ENCODE results near the gene C2CD5.

Gene C2CD5

GRCh38 chr12:22531205-22531604 lies 13.1 kb downstream of the C2CD5 start:
- H3K36me3 Mint-ChIP-seq (ENCODE audit: insufficient read depth): peaks cover 11% of the 10 kb centered on the region
- H3K27me3 Mint-ChIP-seq: no peaks in the 10 kb centered on the region
- H3K4me3 Mint-ChIP-seq: no peak overlapping the region

GRCh38 chr12:22529281-22530060 lies 14.9 kb downstream of the C2CD5 start:
- H3K36me3 Mint-ChIP-seq (ENCODE audit: insufficient read depth): peaks cover 13% of the 10 kb centered on the region
- H3K27ac Mint-ChIP-seq (ENCODE audit: low read depth): no peak overlapping the region
- DNase-seq (ENCODE audit: low spot score in 2 of 2): no peak

More at GRCh38 chr12:22531205-22531604, 13.1 kb downstream of the C2CD5 start:
- ATAC-seq (replicated peaks; ENCODE audit: extremely low read depth, poor library complexity, severe bottlenecking) (no peak), DNase-seq (ENCODE audit: low spot score in 2 of 2) (no peak)
- Mint-ChIP-seq H3K27ac (ENCODE audit: low read depth) (no peak overlapping the region), H3K9me3 (no peaks in the 10 kb centered on the region), H3K4me1 (peaks cover 25% of the 10 kb centered on the region)

GRCh38 chr12:22527999-22528398 lies 16.3 kb downstream of the C2CD5 start:
- Mint-ChIP-seq H3K9me3 (no peaks in the 10 kb centered on the region), H3K36me3 (ENCODE audit: insufficient read depth) (peaks cover 16% of the 10 kb centered on the region), H3K4me1 (peaks cover 7% of the 10 kb centered on the region), H3K4me3 (no peak overlapping the region), H3K27ac (ENCODE audit: low read depth) (no peak overlapping the region), H3K27me3 (no peaks in the 10 kb centered on the region)
- DNase-seq (ENCODE audit: low spot score in 2 of 2) (no peak), ATAC-seq (replicated peaks; ENCODE audit: extremely low read depth, poor library complexity, severe bottlenecking) (no peak)

More at GRCh38 chr12:22529281-22530060, 14.9 kb downstream of the C2CD5 start:
- no peak overlapping the region for H3K4me3 Mint-ChIP-seq
- H3K27me3 Mint-ChIP-seq: no peaks in the 10 kb centered on the region
- no peaks in the 10 kb centered on the region for H3K9me3 Mint-ChIP-seq
- H3K4me1 Mint-ChIP-seq: peaks cover 16% of the 10 kb centered on the region
- ATAC-seq (replicated peaks; ENCODE audit: extremely low read depth, poor library complexity, severe bottlenecking): peak; percentile 78

GRCh38 chr12:22526836-22527235 lies 17.5 kb downstream of the C2CD5 start:
- Mint-ChIP-seq H3K4me3 (no peak overlapping the region), H3K27ac (ENCODE audit: low read depth) (no peak overlapping the region), H3K4me1 (no peaks in the 10 kb centered on the region), H3K27me3 (no peaks in the 10 kb centered on the region), H3K36me3 (ENCODE audit: insufficient read depth) (peaks cover 23% of the 10 kb centered on the region), H3K9me3 (no peaks in the 10 kb centered on the region)
- DNase-seq (ENCODE audit: low spot score in 2 of 2): no peak
- no peak for ATAC-seq (replicated peaks; ENCODE audit: extremely low read depth, poor library complexity, severe bottlenecking)

- Mint-ChIP-seq H3K27me3 (no peaks in the 10 kb centered on the region), H3K9me3 (no peaks in the 10 kb centered on the region), H3K4me3 (no peak overlapping the region), H3K36me3 (ENCODE audit: insufficient read depth) (peaks cover 24% of the 10 kb centered on the region), H3K27ac (ENCODE audit: low read depth) (no peak overlapping the region), H3K4me1 (no peaks in the 10 kb centered on the region)
- ATAC-seq (replicated peaks; ENCODE audit: extremely low read depth, poor library complexity, severe bottlenecking) (no peak), DNase-seq (ENCODE audit: low spot score in 2 of 2) (no peak)
Observed at GRCh38 chr12:22525426-22525825, 18.9 kb downstream of the C2CD5 start.

GRCh38 chr12:22518998-22519397 lies 25.3 kb downstream of the C2CD5 start:
- no peak for DNase-seq (ENCODE audit: low spot score in 2 of 2)
- H3K36me3 Mint-ChIP-seq (ENCODE audit: insufficient read depth): peaks cover 33% of the 10 kb centered on the region
- no peak for ATAC-seq (replicated peaks; ENCODE audit: extremely low read depth, poor library complexity, severe bottlenecking)
- H3K4me3 Mint-ChIP-seq: no peak overlapping the region
- H3K9me3 Mint-ChIP-seq: no peaks in the 10 kb centered on the region
- H3K27ac Mint-ChIP-seq (ENCODE audit: low read depth): no peak overlapping the region
- no peaks in the 10 kb centered on the region for H3K27me3 Mint-ChIP-seq
- no peaks in the 10 kb centered on the region for H3K4me1 Mint-ChIP-seq

GRCh38 chr12:22518060-22518719 lies 26.2 kb downstream of the C2CD5 start:
- Mint-ChIP-seq H3K9me3 (no peaks in the 10 kb centered on the region), H3K27ac (ENCODE audit: low read depth) (peak overlapping the region; percentile 75), H3K4me1 (no peaks in the 10 kb centered on the region), H3K27me3 (no peaks in the 10 kb centered on the region), H3K4me3 (no peak overlapping the region), H3K36me3 (ENCODE audit: insufficient read depth) (peaks cover 29% of the 10 kb centered on the region)
- ATAC-seq (replicated peaks; ENCODE audit: extremely low read depth, poor library complexity, severe bottlenecking) (no peak), DNase-seq (ENCODE audit: low spot score in 2 of 2) (no peak)

GRCh38 chr12:22514875-22515274 lies 29.5 kb downstream of the C2CD5 start:
- no peak overlapping the region for H3K4me3 Mint-ChIP-seq
- no peak for ATAC-seq (replicated peaks; ENCODE audit: extremely low read depth, poor library complexity, severe bottlenecking)
- H3K36me3 Mint-ChIP-seq (ENCODE audit: insufficient read depth): peaks cover 31% of the 10 kb centered on the region
- no peaks in the 10 kb centered on the region for H3K27me3 Mint-ChIP-seq
- no peaks in the 10 kb centered on the region for H3K4me1 Mint-ChIP-seq
- H3K27ac Mint-ChIP-seq (ENCODE audit: low read depth): no peak overlapping the region
- DNase-seq (ENCODE audit: low spot score in 2 of 2): no peak
- H3K9me3 Mint-ChIP-seq: no peaks in the 10 kb centered on the region

GRCh38 chr12:22505826-22506225 lies 38.5 kb downstream of the C2CD5 start:
- no peak overlapping the region for H3K4me3 Mint-ChIP-seq
- H3K36me3 Mint-ChIP-seq (ENCODE audit: insufficient read depth): peaks cover 18% of the 10 kb centered on the region
- H3K4me1 Mint-ChIP-seq: no peaks in the 10 kb centered on the region
- no peaks in the 10 kb centered on the region for H3K27me3 Mint-ChIP-seq
- DNase-seq (ENCODE audit: low spot score in 2 of 2): no peak
- no peaks in the 10 kb centered on the region for H3K9me3 Mint-ChIP-seq
- no peak overlapping the region for H3K27ac Mint-ChIP-seq (ENCODE audit: low read depth)
- no peak for ATAC-seq (replicated peaks; ENCODE audit: extremely low read depth, poor library complexity, severe bottlenecking)

GRCh38 chr12:22500100-22500499 lies 44.2 kb downstream of the C2CD5 start:
- DNase-seq (ENCODE audit: low spot score in 2 of 2) (no peak), ATAC-seq (replicated peaks; ENCODE audit: extremely low read depth, poor library complexity, severe bottlenecking) (no peak)
- H3K4me1 Mint-ChIP-seq: peaks cover 5% of the 10 kb centered on the region
- H3K9me3 Mint-ChIP-seq: no peaks in the 10 kb centered on the region
- H3K27me3 Mint-ChIP-seq: no peaks in the 10 kb centered on the region
- H3K27ac Mint-ChIP-seq (ENCODE audit: low read depth): no peak overlapping the region
- peaks cover 18% of the 10 kb centered on the region for H3K36me3 Mint-ChIP-seq (ENCODE audit: insufficient read depth)
- no peak overlapping the region for H3K4me3 Mint-ChIP-seq

- Mint-ChIP-seq H3K27ac (ENCODE audit: low read depth) (no peak overlapping the region), H3K4me1 (peaks cover 5% of the 10 kb centered on the region), H3K4me3 (no peak overlapping the region), H3K27me3 (no peaks in the 10 kb centered on the region), H3K9me3 (no peaks in the 10 kb centered on the region), H3K36me3 (ENCODE audit: insufficient read depth) (peaks cover 13% of the 10 kb centered on the region)
- ATAC-seq (replicated peaks; ENCODE audit: extremely low read depth, poor library complexity, severe bottlenecking) (no peak), DNase-seq (ENCODE audit: low spot score in 2 of 2) (no peak)
Observed at GRCh38 chr12:22499445-22499844, 44.9 kb downstream of the C2CD5 start.

- Mint-ChIP-seq H3K4me1 (peaks cover 5% of the 10 kb centered on the region), H3K27ac (ENCODE audit: low read depth) (no peak overlapping the region), H3K9me3 (no peaks in the 10 kb centered on the region), H3K27me3 (no peaks in the 10 kb centered on the region), H3K4me3 (no peak overlapping the region), H3K36me3 (ENCODE audit: insufficient read depth) (peaks cover 19% of the 10 kb centered on the region)
- DNase-seq (ENCODE audit: low spot score in 2 of 2): no peak
- no peak for ATAC-seq (replicated peaks; ENCODE audit: extremely low read depth, poor library complexity, severe bottlenecking)
Observed at GRCh38 chr12:22494319-22494718, 50.0 kb downstream of the C2CD5 start.

- no peak overlapping the region for H3K4me3 Mint-ChIP-seq
- H3K9me3 Mint-ChIP-seq: no peaks in the 10 kb centered on the region
- H3K36me3 Mint-ChIP-seq (ENCODE audit: insufficient read depth): peaks cover 24% of the 10 kb centered on the region
- no peak for ATAC-seq (replicated peaks; ENCODE audit: extremely low read depth, poor library complexity, severe bottlenecking)
- DNase-seq (ENCODE audit: low spot score in 2 of 2): no peak
- no peaks in the 10 kb centered on the region for H3K4me1 Mint-ChIP-seq
- no peak overlapping the region for H3K27ac Mint-ChIP-seq (ENCODE audit: low read depth)
- no peaks in the 10 kb centered on the region for H3K27me3 Mint-ChIP-seq
Observed at GRCh38 chr12:22491034-22491433, 53.3 kb downstream of the C2CD5 start.
